Effector CD4-positive, alpha-beta T cell (primary cell): ENCODE results near the gene ASB14. TPM values are rescaled to one million over a fixed set of nuclear protein-coding genes. Genes with fewer than 3 reads are reported as not detected.
"Not testable (repeated sequence)": the region's sequence is repeated elsewhere in the genome, so short reads cannot be mapped to it uniquely, and the experiment has no call there.

ENCODE experiments used
- DNase-seq: peaks from one replicate; pipeline ENCODE4 v3.0.0-alpha.2; 2020
- total RNA-seq: gene quantifications from one replicate; lab custom pipeline; 2026; lab: John Stamatoyannopoulos, UW

ASB14 gene
- total RNA-seq = not detected

DNA sequence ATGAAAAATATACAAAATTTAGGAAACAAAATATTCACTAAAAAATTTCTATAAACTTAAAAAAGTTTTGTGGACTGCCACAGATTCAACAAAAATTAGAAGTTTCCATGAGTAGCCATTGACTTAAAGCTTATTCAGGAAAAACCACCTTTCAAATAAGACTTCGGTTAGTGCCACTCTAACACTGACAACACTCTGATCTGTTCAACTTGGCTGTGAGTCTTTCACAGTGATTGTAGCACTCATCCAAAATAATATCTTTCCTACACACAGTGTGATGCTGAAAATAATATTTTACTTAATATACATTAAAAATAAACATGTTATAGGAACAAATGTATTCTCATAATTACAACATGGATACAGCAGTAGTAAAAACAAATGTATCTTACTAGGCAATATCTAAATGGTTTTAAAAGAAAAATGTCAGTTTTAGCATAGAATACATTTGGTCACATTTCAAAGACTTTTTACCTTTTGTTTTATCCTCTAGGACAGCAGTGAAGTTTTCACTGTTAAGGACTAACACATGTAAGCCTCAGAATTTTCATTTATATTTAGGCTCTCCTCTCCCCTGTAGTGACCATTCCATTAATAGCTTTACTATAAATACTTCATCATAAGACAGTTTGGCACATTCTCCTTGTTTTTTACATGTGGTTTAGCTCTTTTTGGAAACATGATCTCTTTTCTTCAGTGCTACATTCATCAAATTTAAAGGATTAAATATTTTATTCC lies at the start of gene ASB14:
TSS of gene ASB14 (minus strand) at position 527 of the 738 bp plus-strand sequence. CDS start 652 bp downstream, outside the sequence.
- DNase-seq = no peak

DNA sequence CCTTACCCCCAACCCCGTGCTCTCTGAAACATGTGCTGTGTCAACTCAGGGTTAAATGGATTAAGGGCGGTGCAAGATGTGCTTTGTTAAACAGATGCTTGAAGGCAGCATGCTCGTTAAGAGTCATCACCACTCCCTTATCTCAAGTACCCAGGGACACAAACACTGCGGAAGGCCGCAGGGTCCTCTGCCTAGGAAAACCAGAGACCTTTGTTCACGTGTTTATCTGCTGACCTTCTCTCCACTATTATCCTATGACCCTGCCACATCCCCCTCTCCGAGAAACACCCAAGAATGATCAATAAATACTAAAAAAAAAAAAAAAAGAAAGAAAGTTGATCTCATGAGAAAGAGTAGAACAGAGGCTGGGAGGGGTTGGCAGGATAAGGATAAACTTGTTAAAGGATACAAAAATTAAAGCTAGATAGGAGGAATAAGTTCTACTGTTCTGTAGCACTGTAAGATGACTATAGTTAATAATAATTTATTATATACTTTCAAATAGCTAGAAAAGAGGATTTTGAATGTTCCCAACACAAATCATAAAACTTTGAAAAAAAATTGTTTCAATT lies 46.7 kb upstream of the ASB14 start:
- DNase-seq = not testable (repeated sequence)

DNA sequence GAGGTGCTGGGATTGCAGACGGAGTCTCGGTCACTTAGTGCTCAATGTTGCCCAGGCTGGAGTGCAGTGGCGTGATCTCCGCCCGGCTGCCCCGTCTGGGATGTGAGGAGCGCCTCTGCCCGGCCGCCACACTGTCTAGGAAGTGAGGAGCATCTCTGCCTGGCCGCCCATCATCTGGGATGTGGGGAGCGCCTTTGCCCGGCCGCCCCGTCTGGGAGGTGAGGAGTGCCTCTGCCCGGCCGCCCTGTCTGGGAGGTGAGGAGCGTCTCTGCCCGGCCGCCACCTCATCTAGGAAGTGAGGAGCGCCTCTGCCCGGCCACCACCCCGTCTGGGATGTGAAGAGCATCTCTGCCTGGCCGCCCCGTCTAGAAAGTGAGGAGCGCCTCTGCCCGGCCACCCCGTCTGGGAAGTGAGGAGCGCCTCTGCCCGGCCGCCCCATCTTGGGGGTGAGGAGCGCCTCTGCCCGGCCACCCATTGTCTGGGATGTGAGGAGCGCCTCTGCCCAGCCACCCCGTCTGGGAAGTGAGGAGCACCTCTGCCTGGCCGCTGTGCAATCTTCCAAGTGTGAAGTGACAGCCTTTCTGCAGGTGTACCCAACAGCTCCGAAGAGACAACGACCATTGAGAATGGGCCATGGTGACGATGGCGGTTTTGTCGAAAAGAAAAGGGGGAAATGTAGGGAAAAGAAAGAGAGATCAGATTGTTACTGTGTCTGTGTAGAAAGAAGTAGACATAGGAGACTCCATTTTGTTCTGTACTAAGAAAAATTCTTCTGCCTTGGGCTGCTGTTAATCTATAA lies 46.0 kb upstream of the ASB14 start:
- DNase-seq = not testable (repeated sequence)

DNA sequence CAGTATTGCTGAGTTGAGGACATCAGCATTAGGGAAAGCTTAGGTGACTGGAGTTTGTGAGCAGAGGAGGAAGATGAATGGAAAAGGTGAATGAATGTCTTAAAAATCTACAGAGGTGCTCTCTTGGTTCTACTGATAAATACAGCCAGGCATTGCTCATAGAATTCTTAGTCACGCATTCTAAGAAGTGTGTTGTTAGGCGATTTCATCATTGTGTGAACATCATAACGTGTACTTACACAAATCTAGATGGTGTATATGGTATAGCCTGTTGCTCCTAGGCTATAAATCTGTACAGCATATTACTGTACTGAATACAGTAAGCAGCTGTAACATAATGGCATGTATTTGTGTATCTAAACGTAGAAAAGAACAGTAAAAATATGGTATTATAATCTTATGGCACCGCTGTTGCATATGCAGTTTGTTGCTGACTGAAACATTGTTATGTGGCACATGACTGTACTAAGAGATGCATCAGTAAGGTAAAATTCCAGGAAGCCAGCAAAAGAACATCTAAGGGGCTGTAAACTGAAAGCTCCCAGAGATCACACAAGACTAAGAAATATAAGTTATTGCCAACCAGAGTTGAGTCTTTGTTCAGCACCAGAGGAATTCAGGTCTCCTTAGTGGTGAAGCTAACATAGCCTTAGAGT lies 42.9 kb upstream of the ASB14 start:
- no peak for DNase-seq

DNA sequence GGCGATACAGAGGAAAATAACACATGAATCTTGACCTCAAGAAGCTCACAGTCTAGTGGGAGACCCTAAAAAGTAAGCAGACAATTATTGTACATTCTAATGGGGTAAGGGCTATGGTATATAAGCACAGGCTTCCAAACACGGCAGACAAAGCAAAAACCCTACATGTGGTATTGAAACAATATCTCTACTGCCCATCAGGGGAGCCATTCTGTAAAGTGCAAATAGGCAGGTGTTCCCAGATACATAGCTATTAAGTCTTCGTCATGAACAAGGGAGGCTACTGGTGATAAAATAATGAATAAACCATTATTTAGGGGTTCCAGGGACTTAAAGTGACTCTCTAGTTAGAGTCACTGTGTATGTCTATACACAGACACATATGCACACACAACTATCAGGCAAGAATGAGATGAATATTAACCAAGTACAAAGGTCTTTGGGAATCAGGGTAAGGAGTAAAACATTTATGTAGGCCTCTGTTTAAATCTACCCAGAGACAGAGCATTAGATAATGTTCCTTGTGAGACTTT lies 38.7 kb upstream of the ASB14 start:
- DNase-seq = no peak

DNA sequence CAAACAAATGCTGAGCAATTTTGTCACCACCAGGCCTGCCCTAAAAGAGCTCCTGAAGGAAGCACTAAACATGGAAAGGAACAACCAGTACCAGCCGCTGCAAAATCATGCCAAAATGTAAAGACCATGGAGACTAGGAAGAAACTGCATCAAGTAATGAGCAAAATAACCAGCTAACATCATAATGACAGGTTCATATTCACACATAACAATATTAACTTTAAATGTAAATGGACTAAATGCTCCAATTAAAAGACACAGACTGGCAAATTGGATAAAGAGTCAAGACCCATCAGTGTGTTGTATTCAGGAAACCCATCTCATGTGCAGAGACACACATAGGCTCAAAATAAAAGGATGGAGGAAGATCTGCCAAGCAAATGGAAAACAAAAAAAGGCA lies 34.0 kb upstream of the ASB14 start:
- DNase-seq = not testable (repeated sequence)

DNA sequence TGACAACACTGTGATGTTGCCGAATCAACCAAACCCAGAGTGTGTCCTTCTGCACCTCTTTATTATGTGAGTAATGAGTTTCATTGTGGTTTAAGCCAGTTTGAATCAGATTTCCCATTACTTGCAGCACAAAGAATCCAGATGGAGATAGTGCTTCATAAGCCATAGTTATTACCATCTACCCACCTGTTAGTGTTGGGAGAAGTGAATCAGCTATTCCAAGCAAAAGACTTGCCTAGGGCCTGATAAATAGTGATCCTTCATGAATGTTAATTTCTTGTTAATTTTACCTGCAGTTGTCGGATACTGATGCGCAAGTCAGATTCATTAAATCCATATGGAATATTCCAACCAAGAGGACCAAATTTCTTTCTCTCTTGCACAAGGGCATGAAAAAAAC lies 21.7 kb upstream of the ASB14 start:
- no peak for DNase-seq

DNA sequence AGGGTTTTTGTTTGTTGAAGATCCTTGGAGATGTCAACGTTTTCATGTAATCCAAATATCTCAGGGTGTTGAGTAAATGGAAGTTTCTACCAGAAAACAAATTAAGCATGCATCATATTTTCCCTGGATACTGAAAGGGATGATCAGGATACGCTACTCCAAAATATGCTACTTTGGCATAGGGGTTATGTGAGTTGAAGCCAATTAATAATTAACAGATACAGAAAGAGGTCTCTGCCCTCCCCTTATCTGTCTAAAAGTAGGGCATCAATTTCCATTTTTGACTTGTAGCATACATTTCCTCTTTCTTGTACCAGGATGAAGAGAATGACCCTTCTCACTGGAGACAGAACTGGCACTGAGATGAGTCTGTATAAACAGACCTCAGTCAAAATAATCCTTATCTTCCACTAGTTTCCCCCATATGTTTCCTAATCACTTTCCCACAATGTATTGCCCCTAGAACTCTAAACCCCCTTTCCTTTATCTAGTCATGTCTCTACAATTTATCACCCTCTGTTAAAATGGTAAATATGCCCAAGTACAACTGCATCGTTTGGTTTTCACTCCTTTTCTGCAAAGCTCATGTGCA lies 17.4 kb upstream of the ASB14 start:
- DNase-seq = no peak

DNA sequence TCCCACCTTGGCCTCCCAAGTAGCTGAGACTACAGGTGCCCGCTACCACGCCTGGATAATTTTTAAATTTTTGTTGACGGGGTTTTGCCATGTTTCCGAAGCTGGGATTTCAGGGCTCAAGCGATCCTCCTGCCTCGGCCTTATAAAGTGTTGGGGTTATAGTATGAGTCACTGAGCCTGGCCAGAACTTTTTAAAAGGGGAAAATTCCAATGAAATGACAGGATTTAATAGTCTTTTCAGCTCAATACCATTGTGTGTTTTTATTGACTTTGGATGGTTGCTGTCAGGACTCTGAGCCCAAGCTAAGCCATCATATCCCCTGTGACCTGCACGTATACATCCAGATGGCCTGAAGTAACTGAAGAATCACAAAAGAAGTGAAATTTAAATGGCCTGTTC lies 11.0 kb upstream of the ASB14 start:
- DNase-seq = not testable (repeated sequence)

DNA sequence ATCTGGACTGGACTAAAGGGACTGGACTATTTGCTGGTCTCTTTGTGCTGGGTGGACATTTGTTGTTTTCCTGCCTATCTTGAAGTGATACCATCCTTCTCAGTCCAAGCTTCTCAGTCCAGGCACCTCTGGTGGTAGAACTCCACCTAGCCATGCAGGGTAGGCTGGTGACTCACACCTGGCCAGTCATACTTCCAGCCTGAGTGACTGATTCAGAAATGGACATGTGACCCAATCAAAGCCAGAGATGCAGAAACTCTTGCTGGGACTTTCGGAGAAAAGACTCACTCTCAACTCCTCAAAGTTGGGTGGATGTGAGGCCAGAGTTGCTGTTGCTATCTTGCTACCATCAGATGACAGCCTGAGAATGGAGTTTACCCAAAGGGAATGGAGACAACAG lies 5.6 kb upstream of the ASB14 start:
- no peak for DNase-seq

DNA sequence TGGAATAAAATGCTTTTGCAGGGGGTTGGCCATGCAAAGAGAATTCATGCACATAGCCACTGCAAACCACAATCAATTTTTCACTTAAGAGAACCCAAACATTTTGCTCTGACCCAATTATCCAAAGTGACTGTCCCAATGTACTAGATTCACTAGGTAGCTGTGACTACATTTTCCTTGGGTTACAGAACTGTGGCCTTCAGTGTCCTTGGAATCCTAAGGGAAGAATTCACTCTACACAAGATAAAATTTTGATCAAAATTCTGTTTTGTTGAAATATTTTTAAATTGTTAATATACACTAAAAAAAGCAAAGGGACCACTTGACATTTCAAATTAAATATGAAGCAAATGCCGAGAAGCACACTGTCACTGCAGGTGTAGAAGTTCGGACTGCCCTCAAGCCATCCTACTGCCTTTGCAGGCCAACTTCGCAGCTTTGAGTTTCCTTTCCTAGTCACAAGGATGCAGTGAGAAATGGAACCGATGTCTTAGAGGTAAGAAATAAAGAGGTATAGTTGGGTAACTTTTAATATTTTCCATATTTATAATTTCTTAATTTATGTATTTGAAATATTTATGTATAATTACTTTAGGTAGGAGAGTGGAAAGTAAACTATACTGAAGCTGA lies 527 bp upstream of the ASB14 start:
- no peak for DNase-seq

DNA sequence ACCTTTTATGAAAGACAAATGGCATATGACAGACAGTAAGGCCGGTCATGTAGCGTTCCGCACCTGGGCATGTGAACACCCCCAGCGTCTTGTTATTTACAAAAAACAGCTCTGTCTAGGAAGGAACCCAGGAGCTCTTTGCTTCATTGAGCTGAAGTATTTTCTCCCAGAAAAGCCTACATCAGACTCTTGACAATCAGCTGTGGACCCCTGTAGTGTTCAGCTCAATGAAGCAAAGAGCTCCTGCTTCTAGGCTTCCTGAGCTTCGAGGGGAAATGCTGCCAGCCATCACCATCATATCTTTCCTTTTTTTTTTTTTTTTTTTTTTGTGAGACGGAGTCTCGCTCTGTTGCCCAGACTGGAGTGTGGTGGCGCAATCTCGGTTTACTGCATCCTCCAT lies 4.1 kb downstream of the ASB14 start:
- DNase-seq = no peak

DNA sequence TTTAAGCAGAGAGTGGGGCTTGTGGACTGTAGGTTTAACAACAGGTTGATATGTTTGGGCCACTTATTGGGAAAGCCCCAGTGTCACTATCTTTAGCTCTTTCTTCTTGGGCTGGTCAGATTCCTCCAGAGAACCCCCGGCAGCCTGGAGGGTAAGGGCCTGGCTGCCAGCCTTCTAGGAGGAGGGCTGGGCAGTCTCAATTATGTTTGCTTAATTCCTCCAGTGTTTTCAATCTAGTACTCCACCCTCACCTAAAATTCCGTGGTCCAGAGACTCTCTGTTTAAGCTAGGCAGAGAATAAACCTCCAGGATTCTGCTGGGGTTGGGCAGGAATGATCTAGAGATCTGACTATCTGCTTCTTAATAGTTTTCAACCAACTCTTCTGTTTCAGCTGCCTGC lies 5.3 kb downstream of the ASB14 start:
- DNase-seq = no peak

DNA sequence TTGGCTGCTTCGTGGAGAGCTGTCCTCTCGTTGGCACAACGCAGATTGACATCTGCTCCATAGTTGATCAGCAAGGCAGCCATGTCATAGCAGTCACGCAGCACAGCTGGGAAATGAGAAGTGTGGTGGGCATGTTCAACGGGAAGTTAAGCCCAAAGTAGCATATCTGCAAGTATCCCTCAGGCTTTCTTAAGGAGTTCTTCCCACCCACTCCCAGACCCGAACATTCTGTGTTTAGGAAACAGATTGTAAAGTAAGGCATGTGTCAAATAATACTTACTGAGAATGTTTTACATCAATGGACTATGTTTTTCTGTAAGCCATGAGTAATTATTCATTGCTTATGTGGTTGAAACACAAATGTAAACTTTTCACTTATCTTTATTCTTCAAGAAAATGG lies 9.2 kb downstream of the ASB14 start:
- no peak for DNase-seq

DNA sequence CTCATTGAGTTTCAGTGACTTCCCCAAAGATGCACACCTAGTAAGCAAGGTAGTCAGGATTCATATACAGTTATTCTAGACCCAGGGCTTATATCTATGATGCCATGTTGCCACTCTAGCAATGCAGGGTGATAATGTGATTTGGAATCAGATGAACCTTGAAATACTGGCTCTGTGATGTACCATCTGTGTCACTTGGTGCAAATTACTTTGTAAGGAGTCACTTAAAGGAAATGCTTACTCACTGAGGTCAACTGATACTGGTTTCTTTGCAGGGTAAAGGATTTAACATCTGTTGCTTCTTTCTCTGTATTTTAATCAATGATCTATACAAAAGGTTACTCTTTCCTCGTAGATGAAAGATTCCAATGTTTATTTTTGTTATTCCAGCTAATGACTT lies 10.8 kb downstream of the ASB14 start:
- no peak for DNase-seq

DNA sequence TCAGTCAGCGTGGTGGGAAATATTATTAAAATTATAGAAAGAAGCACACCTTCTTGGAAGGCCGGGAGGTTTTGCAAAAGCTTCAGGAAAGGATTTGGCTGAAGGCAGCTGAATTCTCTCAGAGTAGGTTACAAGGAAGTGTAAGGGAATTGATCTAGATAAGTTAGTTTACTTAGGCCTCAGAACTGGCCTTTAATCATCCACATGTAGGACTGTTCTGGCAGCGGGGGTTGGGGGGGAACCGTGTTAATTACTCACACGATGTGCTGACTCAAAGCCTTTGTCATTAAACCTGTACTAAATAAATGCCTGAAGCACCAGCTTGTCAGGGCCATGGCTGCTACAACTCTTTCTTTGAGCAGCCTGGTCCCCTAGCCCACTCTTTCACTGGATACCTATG lies 12.8 kb downstream of the ASB14 start:
- DNase-seq = no peak

DNA sequence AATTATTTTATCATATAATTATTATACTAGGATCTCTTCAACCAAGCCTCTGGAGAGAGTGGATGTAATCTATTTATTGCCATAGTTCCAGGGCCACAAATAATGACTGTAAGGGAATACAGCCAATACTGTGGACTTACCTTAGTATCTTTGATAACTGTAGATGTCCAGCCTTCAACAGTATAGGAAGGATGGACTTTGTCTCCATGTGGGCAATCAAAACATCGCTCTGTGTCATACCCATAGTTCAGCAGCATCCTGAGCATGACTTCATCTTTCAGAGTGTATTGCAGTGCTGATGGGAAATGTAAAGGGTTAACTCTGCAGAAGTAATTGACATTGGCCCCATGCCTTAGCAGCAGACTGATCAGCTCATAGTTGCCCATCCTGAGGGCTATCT lies 14.2 kb downstream of the ASB14 start:
- no peak for DNase-seq

DNA sequence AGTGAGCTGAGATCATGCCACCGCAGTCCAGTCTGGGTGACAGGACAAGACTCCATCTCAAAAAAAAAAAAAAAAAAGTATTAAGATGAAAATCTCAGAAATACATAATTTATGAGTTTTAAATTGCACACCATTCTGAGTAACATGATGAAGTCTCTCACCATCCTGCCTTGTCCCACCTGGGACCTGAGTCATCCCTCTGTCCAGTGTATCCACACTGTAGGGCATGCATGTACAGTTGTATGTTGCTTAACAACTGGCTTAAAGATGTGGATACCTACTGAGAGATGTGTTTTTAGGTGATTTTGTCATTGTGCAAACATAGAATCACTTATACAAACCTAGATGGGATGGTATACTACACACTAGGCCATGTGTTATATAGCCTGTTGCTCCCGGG lies 17.1 kb downstream of the ASB14 start:
- DNase-seq = no peak

DNA sequence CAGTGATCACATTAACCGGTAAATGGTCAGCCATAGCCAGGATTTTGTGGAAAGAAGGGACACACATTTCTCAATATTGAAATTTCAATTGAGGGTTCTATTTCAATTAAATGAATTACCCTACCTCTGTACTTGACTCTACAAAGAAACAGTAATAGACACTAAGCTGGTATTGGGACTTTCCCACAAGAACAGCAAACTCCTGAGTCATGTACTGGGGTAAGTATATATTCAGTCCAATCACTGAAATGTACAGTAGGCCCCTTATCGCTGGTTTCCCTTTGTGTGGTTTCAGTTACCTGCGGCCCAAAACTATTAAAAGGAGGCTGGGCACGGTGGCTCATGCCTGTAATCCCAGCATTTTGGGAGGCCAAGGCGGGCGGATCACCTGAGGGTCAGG lies 17.6 kb downstream of the ASB14 start:
- no peak for DNase-seq

DNA sequence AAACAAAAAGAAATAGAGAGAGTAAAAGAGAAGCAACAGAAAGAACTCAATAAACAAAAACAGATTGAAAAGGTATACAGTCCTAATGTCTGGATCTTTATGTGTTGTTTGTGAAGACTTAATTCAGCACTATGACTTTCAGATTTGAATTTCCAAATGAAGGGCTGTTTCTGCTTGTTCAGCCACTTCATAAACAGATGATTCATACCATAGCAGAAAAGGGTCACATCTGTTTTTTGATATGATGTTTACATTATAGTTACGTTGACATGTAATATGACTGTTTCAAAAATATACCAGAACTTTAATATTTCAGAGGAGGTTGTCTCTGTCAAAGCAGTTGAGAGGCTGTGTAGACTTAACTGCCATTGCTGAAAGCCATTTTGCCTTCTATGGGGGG lies 24.1 kb downstream of the ASB14 start:
- DNase-seq = no peak

DNA sequence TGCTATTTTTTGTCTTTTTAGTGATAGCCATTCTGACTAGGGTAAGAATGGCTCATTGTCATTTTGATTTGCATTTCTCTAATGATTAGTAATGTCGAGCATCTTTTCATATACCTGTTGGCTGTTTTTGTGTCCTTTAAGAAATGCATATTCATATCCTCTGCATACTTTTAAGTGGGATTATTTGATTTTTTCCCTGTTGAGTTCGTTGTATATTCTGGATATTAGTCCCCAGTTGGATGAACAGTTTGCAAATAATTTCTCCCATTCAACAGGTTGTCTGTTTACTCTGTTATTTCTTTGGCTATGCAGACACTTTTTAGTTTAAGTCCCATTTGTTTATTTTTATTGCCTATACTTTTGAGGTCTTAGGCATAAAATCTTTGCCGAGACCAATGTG lies 30.6 kb downstream of the ASB14 start:
- no peak for DNase-seq

DNA sequence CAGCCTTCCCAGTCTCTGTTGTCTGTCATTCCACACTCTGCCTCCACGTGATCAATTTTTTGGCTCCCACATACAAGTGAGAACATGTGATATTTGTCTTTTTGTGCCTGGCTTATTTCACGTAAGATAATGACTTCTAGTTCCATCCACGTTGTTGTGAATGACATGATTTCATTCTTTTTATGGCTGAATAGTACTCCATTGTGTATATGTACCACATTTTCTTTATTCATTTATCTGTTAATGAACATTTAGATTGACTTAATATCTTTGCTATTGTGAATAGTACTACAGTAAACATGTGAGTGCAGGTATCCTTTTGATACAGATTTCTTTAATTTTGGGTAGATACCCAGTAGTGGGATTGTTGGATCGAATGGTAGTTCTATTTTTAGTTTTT lies 31.4 kb downstream of the ASB14 start:
- no peak for DNase-seq
